H1 (cell line): ENCODE results near the gene RTTN. TPM values are rescaled to one million over a fixed set of nuclear protein-coding genes. Genes with fewer than 3 reads are reported as not detected.
A peak's percentile ranks its signal among the peaks of the same experiment; 100 is the strongest.

Experiments used
- CTCF ChIA-PET: fragments of 300-600 bp; sonication (Branson Sonifier 250); formaldehyde crosslinking; loops from one replicate; lab custom pipeline; 2021; ENCODE audit not compliant: partially characterized antibody; lab: Charles Lee
- POLR2A ChIA-PET: fragments of 300-600 bp; sonication (Branson Sonifier 250); formaldehyde crosslinking; loops from one replicate; lab custom pipeline; 2021; ENCODE audit warnings: inconsistent platforms; ENCODE audit not compliant: partially characterized antibody; lab: Charles Lee
- DNase-seq, 2 experiments: peaks; one replicate each; pipeline versions ENCODE4 v3.0.0 to v3.0.0-alpha.2; 2010 to 2022; ENCODE audit warnings: low spot score in 2 of 2, low read depth in 1 of 2, mixed read lengths in 1 of 2
- FAIRE-seq: peaks from 2 replicates; lab custom pipeline; 2011; peaks lifted over from hg19 to GRCh38; lab: Jason Lieb, UNC
- H2AFZ ChIP-seq: 2 replicates; pipeline ENCODE4 v1.8.1; 2012; ENCODE audit warnings: low read length, inconsistent platforms
- H2AK5ac ChIP-seq: 2 replicates; pipeline ENCODE4 v1.6.1; 2013; ENCODE audit warnings: low read depth, low read length
- H2BK120ac ChIP-seq: replicated peaks from 2 replicates; pipeline ENCODE3; 2013; ENCODE audit warnings: low read depth, low read length, inconsistent platforms
- H2BK12ac ChIP-seq: 2 replicates; pipeline ENCODE4 v1.6.1; 2013; ENCODE audit warnings: low read depth, low read length
- H2BK15ac ChIP-seq: 2 replicates; pipeline ENCODE4 v1.6.1; 2013; ENCODE audit warnings: low read length
- H2BK20ac ChIP-seq: 2 replicates; pipeline ENCODE4 v1.6.1; 2013; ENCODE audit warnings: low read length
- H2BK5ac ChIP-seq: 2 replicates; pipeline ENCODE4 v1.6.1; 2013; ENCODE audit warnings: low read depth, low read length
- H3K14ac ChIP-seq: 2 replicates; pipeline ENCODE4 v1.6.1; 2013; ENCODE audit warnings: inconsistent platforms; ENCODE audit not compliant: insufficient read length
- H3K18ac ChIP-seq: 2 replicates; pipeline ENCODE4 v1.6.1; 2013; ENCODE audit warnings: low read length; ENCODE audit errors: extremely low read depth
- H3K23ac ChIP-seq: 2 replicates; pipeline ENCODE4 v1.6.1; 2013; ENCODE audit warnings: inconsistent platforms; ENCODE audit not compliant: insufficient read length
- H3K23me2 ChIP-seq: 2 replicates; pipeline ENCODE4 v1.6.1; 2013; ENCODE audit warnings: low read depth, low read length
- H3K27ac ChIP-seq: 2 replicates; pipeline ENCODE4 v1.6.1; 2011; ENCODE audit warnings: low read depth, low read length, inconsistent platforms
- H3K27me3 ChIP-seq, 4 experiments: replicated peaks in 1 of 4; 1 replicate in 1 of 4; 2 replicates in 3 of 4; pipeline versions ENCODE4 v1.6.1 to v1.8.1; 2011 to 2013; ENCODE audit warnings: low read length in 3 of 4, mild to moderate bottlenecking in 3 of 4, inconsistent platforms in 2 of 4, mixed read lengths in 2 of 4, moderate library complexity in 1 of 4; ENCODE audit not compliant: control insufficient read depth in 3 of 4, insufficient read depth in 3 of 4; ENCODE audit errors: extremely low read depth in 1 of 4
- H3K36me3 ChIP-seq, 4 experiments: 2 replicates each; pipeline versions ENCODE4 v1.6.1 to v1.8.1; 2011 to 2013; ENCODE audit warnings: mild to moderate bottlenecking in 4 of 4, low read length in 3 of 4, moderate library complexity in 2 of 4, control low read depth in 1 of 4, inconsistent platforms in 1 of 4; ENCODE audit not compliant: insufficient read depth in 4 of 4, control insufficient read depth in 2 of 4
- H3K4ac ChIP-seq: replicated peaks from 2 replicates; pipeline ENCODE3; 2013; ENCODE audit warnings: low read length, low read depth, mixed read lengths, inconsistent platforms; ENCODE audit not compliant: insufficient read length
- H3K4me1 ChIP-seq, 4 experiments: replicated peaks in 1 of 4; 1 replicate in 1 of 4; 2 replicates in 3 of 4; pipeline versions ENCODE4 v1.6.1 to v1.8.1; 2011 to 2013; ENCODE audit warnings: low read length in 3 of 4, inconsistent platforms in 2 of 4, mixed read lengths in 1 of 4; ENCODE audit not compliant: insufficient read depth in 4 of 4, control insufficient read depth in 3 of 4
- H3K4me2 ChIP-seq, 2 experiments: 2 replicates each; pipeline versions ENCODE4 v1.6.1 to v1.8.1; 2011 to 2013; ENCODE audit warnings: low read depth in 2 of 2, low read length in 2 of 2, control low read depth in 1 of 2, inconsistent platforms in 1 of 2, mild to moderate bottlenecking in 1 of 2; ENCODE audit not compliant: insufficient read depth in 1 of 2
- H3K4me3 ChIP-seq, 4 experiments: fragments of 200-600, 300-600 bp in 1 of 4; sonication (generic), shearing (Covaris generic), sonication (Bioruptor Twin) in 1 of 4; 2 replicates each; pipeline versions ENCODE4 v1.5.1 to v1.8.1; 2011 to 2016; ENCODE audit warnings: low read length in 4 of 4, low read depth in 3 of 4, control low read depth in 2 of 4, inconsistent platforms in 2 of 4, mild to moderate bottlenecking in 2 of 4, mixed read lengths in 1 of 4, moderate library complexity in 1 of 4; ENCODE audit not compliant: insufficient read depth in 2 of 4; ENCODE audit errors: extremely low read depth in 1 of 4
- H3K56ac ChIP-seq: replicated peaks from 2 replicates; pipeline ENCODE3; 2013; ENCODE audit warnings: low read depth, mild to moderate bottlenecking, mixed read lengths, low read length, inconsistent platforms; ENCODE audit not compliant: insufficient read length
- H3K79me1 ChIP-seq: 2 replicates; pipeline ENCODE4 v1.6.1; 2013; ENCODE audit warnings: low read depth, low read length, control low read depth
- H3K79me2 ChIP-seq, 2 experiments: 2 replicates each; pipeline versions ENCODE4 v1.6.1 to v1.8.1; 2012 to 2013; ENCODE audit warnings: low read length in 2 of 2, mild to moderate bottlenecking in 2 of 2, inconsistent platforms in 1 of 2; ENCODE audit not compliant: insufficient read depth in 2 of 2, control insufficient read depth in 1 of 2
- H3K9ac ChIP-seq, 4 experiments: replicated peaks in 1 of 4; 1 replicate in 1 of 4; 2 replicates in 3 of 4; pipeline versions ENCODE4 v1.6.1 to v1.8.1; 2011 to 2013; ENCODE audit warnings: low read depth in 3 of 4, low read length in 3 of 4, control low read depth in 2 of 4, mild to moderate bottlenecking in 2 of 4, moderate library complexity in 2 of 4, inconsistent platforms in 1 of 4; ENCODE audit errors: extremely low read depth in 1 of 4
- H3K9me3 ChIP-seq, 2 experiments: 2 replicates each; pipeline versions ENCODE4 v1.6.1 to v1.8.1; 2012 to 2013; ENCODE audit warnings: mild to moderate bottlenecking in 2 of 2, moderate library complexity in 2 of 2, control low read depth in 1 of 2, inconsistent platforms in 1 of 2, low read depth in 1 of 2, low read length in 1 of 2, mixed read lengths in 1 of 2; ENCODE audit not compliant: insufficient read depth in 2 of 2
- H4K20me1 ChIP-seq, 2 experiments: replicated peaks in 1 of 2; 2 replicates each; pipeline versions ENCODE3 to v1.8.1; 2011 to 2013; ENCODE audit warnings: inconsistent platforms in 2 of 2, low read length in 2 of 2, mild to moderate bottlenecking in 1 of 2; ENCODE audit not compliant: insufficient read depth in 2 of 2, control insufficient read depth in 1 of 2
- H4K5ac ChIP-seq: 2 replicates; pipeline ENCODE4 v1.6.1; 2013; ENCODE audit warnings: low read length, low read depth, mixed read lengths, inconsistent platforms; ENCODE audit not compliant: insufficient read length
- H4K8ac ChIP-seq: 2 replicates; pipeline ENCODE4 v1.8.0; 2013; ENCODE audit warnings: mild to moderate bottlenecking, moderate library complexity, low read length, inconsistent platforms; ENCODE audit not compliant: insufficient read depth; ENCODE audit errors: extremely low read depth
- H4K91ac ChIP-seq: replicated peaks from 2 replicates; pipeline ENCODE3; 2013; ENCODE audit warnings: low read length, mixed read lengths, inconsistent platforms; ENCODE audit not compliant: insufficient read length
- CBX5 ChIP-seq: fragments of 300-800, 300-1000 bp; sonication (generic); IDR thresholded peaks from 2 replicates; pipeline ENCODE4 v1.7.1; 2016; ENCODE audit warnings: antibody characterized with exemption, low read length, low read depth
- GABPA ChIP-seq: IDR thresholded peaks from 2 replicates; pipeline ENCODE4 v1.6.1; 2011; ENCODE audit warnings: mild to moderate bottlenecking, low read length, moderate library complexity, borderline replicate concordance; ENCODE audit not compliant: insufficient read depth
- KDM5A ChIP-seq: fragments of 200-600 bp; IDR thresholded peaks from 2 replicates; pipeline ENCODE4 v1.7.1; 2012; ENCODE audit warnings: mild to moderate bottlenecking, low read length, inconsistent platforms, mixed read lengths
- RXRA ChIP-seq: IDR thresholded peaks from 2 replicates; pipeline ENCODE4 v1.6.1; 2011; ENCODE audit warnings: low read depth, mild to moderate bottlenecking, low read length, moderate library complexity; ENCODE audit not compliant: insufficient read depth
- SAP30 ChIP-seq: fragments of 300-600 bp; sonication (generic); IDR thresholded peaks from 2 replicates; pipeline ENCODE4 v1.7.1; 2012; ENCODE audit warnings: low read length, moderate library complexity, mild to moderate bottlenecking, inconsistent platforms; ENCODE audit not compliant: insufficient read depth, insufficient replicate concordance
- SP1 ChIP-seq: IDR thresholded peaks from 2 replicates; pipeline ENCODE4 v1.6.1; 2011; ENCODE audit warnings: low read depth, low read length
- SP4 ChIP-seq: IDR thresholded peaks from 2 replicates; pipeline ENCODE4 v1.6.1; 2012; ENCODE audit warnings: low read length, inconsistent platforms
- SRF ChIP-seq: IDR thresholded peaks from 2 replicates; pipeline ENCODE4 v1.6.1; 2011; ENCODE audit warnings: mild to moderate bottlenecking, low read depth, low read length, moderate library complexity
- ZNF274 ChIP-seq: IDR thresholded peaks from 2 replicates; pipeline ENCODE4 v1.7.0; 2012; ENCODE audit warnings: low read length, borderline replicate concordance; ENCODE audit errors: extremely low read depth
- WGBS, 2 experiments: shearing (Covaris generic) in 1 of 2; methylation state at CpG; one replicate each; pipeline versions ENCODE4 v1.1.6 to v1.1.7; 2013 to 2015; ENCODE audit warnings: low lambda C conversion rate in 2 of 2, mixed read lengths in 2 of 2, inconsistent platforms in 1 of 2, low coverage in 1 of 2, missing lambda C conversion rate in 1 of 2; ENCODE audit not compliant: insufficient replicate concordance in 2 of 2, insufficient coverage in 1 of 2, insufficient read length in 1 of 2; ENCODE audit errors: extremely low coverage in 1 of 2, missing lambda C conversion rate in 1 of 2; 5-methylcytosine and 5-hydroxymethylcytosine counted together
- polyA plus RNA-seq, 7 experiments: library from polyadenylated mRNA; depleted of rRNA in 3 of 7; stranded (reverse) in 5 of 7; unstranded in 2 of 7; fragments of >200 nt in 5 of 7; fragments of 200-250 nt in 2 of 7; gene quantifications; 1 replicate in 5 of 7; 2 replicates in 1 of 7; 4 replicates in 1 of 7; pipeline versions ENCODE4 v1.2.1 to v1.2.3, GENCODE V29; 2011 to 2013; ENCODE audit warnings: missing spikeins in 2 of 7, mixed read lengths in 2 of 7
- total RNA-seq: library from RNA; stranded (reverse); fragmentation: NEBNext Ultra II Directional; extraction: Animal tissue kit (Norgen Biotek cat#: 25700); gene quantifications from 2 replicates; pipeline ENCODE4 v1.2.1, GENCODE V29; 2021
- TF ChIP-seq, protein P1 (sequence below), 3 experiments: IDR thresholded peaks; 1 replicate in 2 of 3; 2 replicates in 1 of 3; pipeline versions ENCODE4 v1.5.1 to v1.6.1; 2011; ENCODE audit warnings: low read length in 3 of 3, mild to moderate bottlenecking in 3 of 3, inconsistent platforms in 2 of 3, low read depth in 1 of 3, moderate library complexity in 1 of 3; ENCODE audit not compliant: insufficient read depth in 1 of 3; ENCODE audit errors: control extremely low read depth in 1 of 3
- TF ChIP-seq, protein P2 (sequence below): IDR thresholded peaks from 2 replicates; pipeline ENCODE4 v1.6.1; 2012; ENCODE audit warnings: inconsistent platforms

The RTTN gene
- total and polyA plus RNA-seq, 2 of the 8 experiments (the other 6 are each of a cell fraction or from before 2014, with no cell fraction given), result 9.1 to 21.4 TPM

DNA sequence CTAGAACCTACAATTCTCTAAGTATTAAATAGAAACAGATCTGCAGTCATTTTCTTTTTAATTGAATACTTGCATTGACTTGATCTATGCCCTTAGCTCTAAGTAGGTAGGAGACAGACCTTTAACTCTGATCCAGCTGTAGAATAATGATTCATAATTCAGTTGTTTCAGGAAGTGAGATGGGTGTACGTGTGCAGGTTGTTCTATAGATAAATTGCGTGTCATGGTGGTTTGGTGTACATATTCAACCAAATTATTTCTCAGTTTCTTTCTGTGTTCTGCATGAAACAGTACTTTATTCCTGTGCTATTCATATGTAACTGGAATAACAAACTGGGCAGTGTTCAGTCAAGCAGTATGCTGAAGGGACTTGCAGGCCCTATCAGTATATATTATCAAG, 223.5 kb downstream of the RTTN start:
- Histone ChIP-seq H3K4me1 (peaks cover 0 to 8% (median 3%) of the 10 kb centered on the region in 4 experiments; a peak in 3 of 7 replicates), H3K14ac (no peak overlapping the region), H3K4me3 (no peak overlapping the region), H3K9ac (no peak overlapping the region), H2AFZ (no peak overlapping the region), H2BK5ac (no peak overlapping the region), H3K27me3 (no peaks in the 10 kb centered on the region), H4K8ac (no peak overlapping the region), H3K79me1 (no peaks in the 10 kb centered on the region), H3K23me2 (no peaks in the 10 kb centered on the region), H4K20me1 (no peaks in the 10 kb centered on the region), H3K18ac (no peak overlapping the region), H2BK120ac (no peak overlapping the region), H3K36me3 (no peaks in the 10 kb centered on the region), H4K5ac (no peak overlapping the region), H3K4ac (no peak overlapping the region), H3K23ac (no peak overlapping the region), H3K56ac (no peak overlapping the region), H4K91ac (no peak overlapping the region), H3K27ac (no peak overlapping the region), H2BK15ac (no peak overlapping the region), H3K4me2 (peak overlapping the region in 1 of 2 experiments; percentile 20; a peak in 1 of 4 replicates), H2BK20ac (no peak overlapping the region; the same call in 1 of the 2 replicates), H3K79me2 (no peaks in the 10 kb centered on the region), H3K9me3 (0 out of 4 replicates have a peak, but pooled peaks cover 0 to under 1% of the 10 kb centered on the region in 2 experiments), H2BK12ac (no peak overlapping the region), H2AK5ac (no peak overlapping the region)
- FAIRE-seq, result no peak
- CTCF ChIA-PET, result interaction anchor here (0.6 to 1.9 kb wide), 3 partner anchors 38 to 139 kb away, joined by 3 to 4 read pairs (median 3); no protein-coding TSS in a partner anchor
- WGBS, 2 experiments, result 88% methylated on average over 2 of the region's 2 CpGs; no CpG with 5 or more reads in 1 of the 2 experiments
- no peak for DNase-seq
- POLR2A ChIA-PET, result no interaction called here
- TF ChIP-seq SP1, result no peak
- TF ChIP-seq SAP30, result no peak
- TF ChIP-seq GABPA, result no peak
- no peak for TF ChIP-seq CBX5
- TF ChIP-seq SP4, result no peak
- no peak for TF ChIP-seq ZNF274
- TF ChIP-seq, protein P1, sequence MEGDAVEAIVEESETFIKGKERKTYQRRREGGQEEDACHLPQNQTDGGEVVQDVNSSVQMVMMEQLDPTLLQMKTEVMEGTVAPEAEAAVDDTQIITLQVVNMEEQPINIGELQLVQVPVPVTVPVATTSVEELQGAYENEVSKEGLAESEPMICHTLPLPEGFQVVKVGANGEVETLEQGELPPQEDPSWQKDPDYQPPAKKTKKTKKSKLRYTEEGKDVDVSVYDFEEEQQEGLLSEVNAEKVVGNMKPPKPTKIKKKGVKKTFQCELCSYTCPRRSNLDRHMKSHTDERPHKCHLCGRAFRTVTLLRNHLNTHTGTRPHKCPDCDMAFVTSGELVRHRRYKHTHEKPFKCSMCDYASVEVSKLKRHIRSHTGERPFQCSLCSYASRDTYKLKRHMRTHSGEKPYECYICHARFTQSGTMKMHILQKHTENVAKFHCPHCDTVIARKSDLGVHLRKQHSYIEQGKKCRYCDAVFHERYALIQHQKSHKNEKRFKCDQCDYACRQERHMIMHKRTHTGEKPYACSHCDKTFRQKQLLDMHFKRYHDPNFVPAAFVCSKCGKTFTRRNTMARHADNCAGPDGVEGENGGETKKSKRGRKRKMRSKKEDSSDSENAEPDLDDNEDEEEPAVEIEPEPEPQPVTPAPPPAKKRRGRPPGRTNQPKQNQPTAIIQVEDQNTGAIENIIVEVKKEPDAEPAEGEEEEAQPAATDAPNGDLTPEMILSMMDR (IDR thresholded peaks at IDR 0.05; ENCODE audit: control extremely low read depth in 1 of 3, insufficient read depth in 1 of 3, low read depth in 1 of 3, low read length in 3 of 3), result no peak
- TF ChIP-seq RXRA, result no peak
- TF ChIP-seq SRF, result no peak
- no peak for TF ChIP-seq KDM5A
- TF ChIP-seq, protein P2, sequence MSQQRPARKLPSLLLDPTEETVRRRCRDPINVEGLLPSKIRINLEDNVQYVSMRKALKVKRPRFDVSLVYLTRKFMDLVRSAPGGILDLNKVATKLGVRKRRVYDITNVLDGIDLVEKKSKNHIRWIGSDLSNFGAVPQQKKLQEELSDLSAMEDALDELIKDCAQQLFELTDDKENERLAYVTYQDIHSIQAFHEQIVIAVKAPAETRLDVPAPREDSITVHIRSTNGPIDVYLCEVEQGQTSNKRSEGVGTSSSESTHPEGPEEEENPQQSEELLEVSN, result no peak
